CD4-positive, alpha-beta T cell treated with Interleukin-6 for 4 hours (primary cell): ENCODE results near the gene PHLDA1.
A peak's percentile ranks its signal among the peaks of the same experiment; 100 is the strongest.
"Not testable (repeated sequence)": the region's sequence is repeated elsewhere in the genome, so short reads cannot be mapped to it uniquely, and the experiment has no call there.

Source experiments
- DNase-seq: peaks from one replicate; pipeline ENCODE4 v3.0.0-alpha.2; 2020; ENCODE audit warnings: mixed read lengths

PHLDA1 gene

GRCh38 chr12:75984577-75985182 lies 46.9 kb downstream of the PHLDA1 start:
- DNase-seq = peak; percentile 11

GRCh38 chr12:75983851-75984250 lies 47.7 kb downstream of the PHLDA1 start:
- not testable (repeated sequence) for DNase-seq

GRCh38 chr12:75982979-75983660 lies 48.5 kb downstream of the PHLDA1 start:
- no peak for DNase-seq

GRCh38 chr12:75982169-75982564 lies 49.4 kb downstream of the PHLDA1 start:
- DNase-seq = no peak

- DNase-seq = no peak
Measured at GRCh38 chr12:75981247-75982168, 50.1 kb downstream of the PHLDA1 start.

GRCh38 chr12:75979181-75979580 lies 52.4 kb downstream of the PHLDA1 start:
- DNase-seq = peak; percentile 55

- DNase-seq = peak; percentile 25
Measured at GRCh38 chr12:75978677-75979076, 52.9 kb downstream of the PHLDA1 start.

- peak; percentile 79 for DNase-seq
Measured at GRCh38 chr12:75977952-75978671, 53.5 kb downstream of the PHLDA1 start.

- DNase-seq = no peak
Measured at GRCh38 chr12:75977590-75977951, 54.0 kb downstream of the PHLDA1 start.

GRCh38 chr12:75976913-75977312 lies 54.7 kb downstream of the PHLDA1 start:
- DNase-seq = no peak

GRCh38 chr12:75976113-75976512 lies 55.5 kb downstream of the PHLDA1 start:
- DNase-seq = no peak

GRCh38 chr12:75975702-75976101 lies 55.9 kb downstream of the PHLDA1 start:
- DNase-seq = no peak
